A549 (cell line): ENCODE measurements around the gene CACNA2D4. TPM values are rescaled to one million over a fixed set of nuclear protein-coding genes. Genes with fewer than 3 reads are reported as not detected.

ENCODE experiments used
- ATAC-seq, 2 experiments: fragments of 200-7000 bp in 1 of 2; fragments of >200 bp in 1 of 2; cut with Nextera tagmentation in 1 of 2; cut with Tn5 transposase in 1 of 2; 3 replicates each; pipeline versions ENCODE4 v1.8.0 to v1.9.1; 2018 to 2020; ENCODE audit warnings: mild to moderate bottlenecking in 1 of 2, moderate library complexity in 1 of 2
- CTCF ChIA-PET: fragments of 300-600 bp; sonication (Branson Sonifier 250); formaldehyde crosslinking; extraction: SDS; loops from one replicate; lab custom pipeline; 2021; ENCODE audit warnings: antibody characterized with exemption, inconsistent platforms; lab: Yijun Ruan, JAX
- POLR2A ChIA-PET: fragments of 350-600 bp; formaldehyde crosslinking; extraction: SDS; loops from one replicate; lab custom pipeline; 2021; ENCODE audit warnings: antibody characterized with exemption, inconsistent platforms; lab: Yijun Ruan, JAX
- DNase-seq, 2 experiments: peaks; one replicate each; pipeline versions ENCODE4 v3.0.0 to v3.0.0-alpha.2; 2011 to 2016; ENCODE audit warnings: low read depth in 1 of 2, low spot score in 1 of 2
- FAIRE-seq: peaks from 2 replicates; lab custom pipeline; 2011; peaks lifted over from hg19 to GRCh38; lab: Jason Lieb, UNC
- H3K27ac ChIP-seq, 2 experiments: fragments of >200 bp; sonication (Bioruptor Twin); formaldehyde crosslinking; 3 replicates each; pipeline ENCODE4 v1.5.1; 2016 to 2017
- H3K4me1 ChIP-seq: fragments of >200 bp; sonication (Bioruptor Twin); formaldehyde crosslinking; 3 replicates; pipeline ENCODE4 v1.6.1; 2016
- H3K4me2 ChIP-seq: fragments of >200 bp; sonication (Bioruptor Twin); formaldehyde crosslinking; 3 replicates; pipeline ENCODE4 v1.6.1; 2016
- H3K4me3 ChIP-seq: fragments of >200 bp; sonication (Bioruptor Twin); formaldehyde crosslinking; 3 replicates; pipeline ENCODE4 v1.5.1; 2016
- H3K9me3 ChIP-seq: fragments of >200 bp; sonication (Bioruptor Twin); formaldehyde crosslinking; 3 replicates; pipeline ENCODE4 v1.6.1; 2016
- CHD4 ChIP-seq: fragments of 200-600 bp; sonication (generic); IDR thresholded peaks from 2 replicates; pipeline ENCODE4 v1.6.1; 2016; ENCODE audit warnings: antibody characterized with exemption, mild to moderate bottlenecking, borderline replicate concordance
- ESRRA ChIP-seq: fragments of 150-350 bp; IDR thresholded peaks from 2 replicates; pipeline ENCODE4 v1.6.1; 2014; ENCODE audit warnings: mild to moderate bottlenecking, low read length, borderline replicate concordance
- FOXS1 ChIP-seq: fragments of 250-450 bp; sonication (Bioruptor Pico); IDR thresholded peaks from 2 replicates; pipeline ENCODE4 v1.5.0; 2020; ENCODE audit warnings: mild to moderate bottlenecking, moderate library complexity
- HEYL ChIP-seq: fragments of 250-450 bp; sonication (Bioruptor Pico); IDR thresholded peaks from 2 replicates; pipeline ENCODE4 v1.8.0; 2021; ENCODE audit warnings: mild to moderate bottlenecking, moderate library complexity
- HOXA7 ChIP-seq: fragments of 250-450 bp; sonication (Bioruptor Pico); IDR thresholded peaks from 2 replicates; pipeline ENCODE4 v1.5.0; 2020; ENCODE audit warnings: mild to moderate bottlenecking, moderate library complexity
- JUNB ChIP-seq: fragments of >200 bp; sonication (Bioruptor Twin); formaldehyde crosslinking; IDR thresholded peaks from 2 replicates; pipeline ENCODE4 v1.6.1; 2016
- MAFK ChIP-seq: fragments of 450-650 bp; IDR thresholded peaks from 2 replicates; pipeline ENCODE4 v1.6.1; 2014; ENCODE audit not compliant: partially characterized antibody
- NR3C1 ChIP-seq: fragments of >200 bp; sonication (Bioruptor Twin); formaldehyde crosslinking; IDR thresholded peaks from 3 replicates; pipeline ENCODE4 v1.6.1; 2017
- PHF8 ChIP-seq: fragments of 200-600 bp; sonication (generic); IDR thresholded peaks from 2 replicates; pipeline ENCODE4 v1.6.1; 2016; ENCODE audit warnings: low read depth, mild to moderate bottlenecking, antibody characterized with exemption, moderate library complexity, borderline replicate concordance
- TFCP2L1 ChIP-seq: fragments of 250-450 bp; sonication (Bioruptor Pico); IDR thresholded peaks from 2 replicates; pipeline ENCODE4 v1.5.0; 2021; ENCODE audit warnings: mild to moderate bottlenecking
- ZFP36 ChIP-seq: fragments of 450-650 bp; IDR thresholded peaks from 2 replicates; pipeline ENCODE4 v1.6.1; 2014; ENCODE audit warnings: borderline replicate concordance; ENCODE audit not compliant: partially characterized antibody
- ZSCAN20 ChIP-seq: fragments of 250-450 bp; sonication (Bioruptor Pico); IDR thresholded peaks from 2 replicates; pipeline ENCODE4 v1.8.0; 2022; ENCODE audit warnings: mild to moderate bottlenecking, moderate library complexity
- WGBS: methylation state at CpG from one replicate; pipeline ENCODE4 v1.1.6; 2017; ENCODE audit errors: missing lambda C conversion rate; 5-methylcytosine and 5-hydroxymethylcytosine counted together
- polyA plus RNA-seq, 4 experiments: library from polyadenylated mRNA; depleted of rRNA in 3 of 4; stranded (reverse); fragments of >200 nt; fragmentation: RNase III in 1 of 4; extraction: RNeasy Plus Mini Kit Qiagen cat#74134 plus additional on column Dnase treatment in 1 of 4; gene quantifications; 2 replicates in 3 of 4; 3 replicates in 1 of 4; pipeline ENCODE4 v1.2.3, GENCODE V29; 2011 to 2017
- TF ChIP-seq, protein P1 (sequence below): IDR thresholded peaks from 2 replicates; pipeline ENCODE4 v1.6.1; 2012
- TF ChIP-seq, protein P2 (sequence below): fragments of 200-600 bp; sonication (generic); IDR thresholded peaks from 2 replicates; pipeline ENCODE4 v1.6.1; 2016; ENCODE audit warnings: antibody characterized with exemption, mild to moderate bottlenecking, moderate library complexity
- TF ChIP-seq, protein P3 (sequence below): fragments of >200 bp; sonication (Bioruptor Twin); formaldehyde crosslinking; IDR thresholded peaks from 2 replicates; pipeline ENCODE4 v1.6.1; 2016

Gene CACNA2D4
- polyA plus RNA-seq, 2 of the 4 experiments (the other 2 are of a cell fraction): not detected

DNA sequence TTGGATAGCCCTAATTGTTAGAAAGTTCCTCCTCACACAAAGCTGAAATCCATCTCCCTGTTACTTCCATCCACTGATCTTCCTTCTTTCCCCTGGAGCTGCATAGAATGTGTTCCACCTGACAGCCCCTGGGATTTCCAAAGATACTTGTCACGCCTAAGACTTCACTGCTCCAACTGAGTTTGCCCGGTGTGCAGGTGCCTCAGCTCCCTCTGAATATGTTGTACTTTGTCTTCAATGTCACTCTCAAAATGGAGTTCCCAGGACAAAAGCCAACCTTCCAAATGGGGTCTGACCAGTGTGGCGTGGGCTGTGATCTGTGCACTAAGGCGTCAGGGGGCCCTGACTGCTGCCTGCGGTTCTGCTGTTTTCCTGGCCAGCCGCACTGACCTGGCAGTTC is 42.8 kb downstream of the CACNA2D4 start:
- FAIRE-seq: no peak

DNA sequence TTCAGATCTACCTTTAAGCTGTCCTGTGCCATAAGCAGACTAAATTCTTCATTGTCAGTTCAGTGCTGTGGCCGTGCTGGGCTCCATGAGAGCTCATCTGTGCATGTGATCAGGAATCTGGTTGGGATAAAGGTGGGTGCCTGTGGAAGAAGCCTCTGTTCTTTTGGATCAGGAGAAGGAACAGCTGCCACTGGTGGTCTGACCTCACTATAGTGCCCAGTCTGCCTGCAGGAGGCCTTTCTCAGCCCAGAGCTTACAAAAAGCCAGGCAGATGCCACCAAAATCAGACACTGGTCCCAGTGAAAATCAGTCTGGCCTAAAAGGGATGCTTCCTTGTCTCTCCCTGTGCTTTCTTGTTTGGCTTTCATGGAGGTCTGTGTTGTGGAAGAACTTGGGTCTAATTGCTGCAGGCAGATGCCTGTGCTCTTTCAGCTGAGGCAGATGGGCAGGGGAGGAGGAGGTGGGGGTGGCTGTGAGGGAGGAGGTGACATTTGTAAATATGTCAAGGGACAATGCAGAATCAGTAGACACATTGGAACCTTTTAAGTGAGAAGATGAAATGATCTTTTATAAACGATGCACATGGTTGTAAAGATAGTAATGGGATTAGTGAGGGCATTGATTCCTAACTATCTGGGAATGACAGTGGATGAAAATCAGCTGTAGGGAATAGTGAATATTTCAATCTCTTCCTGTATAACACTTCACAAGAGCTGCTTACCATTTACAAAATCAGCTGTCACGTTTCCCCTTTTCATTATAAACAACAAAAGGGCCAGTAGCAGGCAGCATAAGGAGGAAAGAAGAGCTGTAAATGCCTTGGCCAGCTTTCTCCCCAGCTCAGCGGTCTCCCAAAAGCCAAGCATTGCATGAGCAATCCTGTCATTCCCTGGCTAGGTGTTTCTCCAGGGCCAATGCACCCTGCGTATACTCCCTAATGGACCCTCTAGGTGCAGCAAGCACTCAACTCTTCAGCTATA is 44.6 kb downstream of the CACNA2D4 start:
- Histone ChIP-seq H3K4me2 (no peak overlapping the region), H3K27ac (no peak overlapping the region), H3K4me1 (no peaks in the 10 kb centered on the region), H3K4me3 (no peak overlapping the region), H3K9me3 (peaks cover 14% of the 10 kb centered on the region; the same call in 2 of the 3 replicates)
- 17% methylated on average over 5 of the region's 5 CpGs for WGBS
- no peak for DNase-seq
- ChIA-PET CTCF (interaction anchor here (0.9 to 1.6 kb wide), 4 partner anchors 31 to 425 kb away, joined by 3 to 7 read pairs (median 4); no protein-coding TSS in a partner anchor), POLR2A (no interaction called here)
- no peak for FAIRE-seq
- no peak for TF ChIP-seq TFCP2L1 (CRISPR knock-in tag)
- TF ChIP-seq, protein P1, sequence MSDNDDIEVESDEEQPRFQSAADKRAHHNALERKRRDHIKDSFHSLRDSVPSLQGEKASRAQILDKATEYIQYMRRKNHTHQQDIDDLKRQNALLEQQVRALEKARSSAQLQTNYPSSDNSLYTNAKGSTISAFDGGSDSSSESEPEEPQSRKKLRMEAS: no peak
- TF ChIP-seq ZFP36: no peak
- TF ChIP-seq CHD4: no peak
- TF ChIP-seq MAFK: no peak
- no peak for TF ChIP-seq ZSCAN20 (CRISPR knock-in tag)
- TF ChIP-seq, protein P2, sequence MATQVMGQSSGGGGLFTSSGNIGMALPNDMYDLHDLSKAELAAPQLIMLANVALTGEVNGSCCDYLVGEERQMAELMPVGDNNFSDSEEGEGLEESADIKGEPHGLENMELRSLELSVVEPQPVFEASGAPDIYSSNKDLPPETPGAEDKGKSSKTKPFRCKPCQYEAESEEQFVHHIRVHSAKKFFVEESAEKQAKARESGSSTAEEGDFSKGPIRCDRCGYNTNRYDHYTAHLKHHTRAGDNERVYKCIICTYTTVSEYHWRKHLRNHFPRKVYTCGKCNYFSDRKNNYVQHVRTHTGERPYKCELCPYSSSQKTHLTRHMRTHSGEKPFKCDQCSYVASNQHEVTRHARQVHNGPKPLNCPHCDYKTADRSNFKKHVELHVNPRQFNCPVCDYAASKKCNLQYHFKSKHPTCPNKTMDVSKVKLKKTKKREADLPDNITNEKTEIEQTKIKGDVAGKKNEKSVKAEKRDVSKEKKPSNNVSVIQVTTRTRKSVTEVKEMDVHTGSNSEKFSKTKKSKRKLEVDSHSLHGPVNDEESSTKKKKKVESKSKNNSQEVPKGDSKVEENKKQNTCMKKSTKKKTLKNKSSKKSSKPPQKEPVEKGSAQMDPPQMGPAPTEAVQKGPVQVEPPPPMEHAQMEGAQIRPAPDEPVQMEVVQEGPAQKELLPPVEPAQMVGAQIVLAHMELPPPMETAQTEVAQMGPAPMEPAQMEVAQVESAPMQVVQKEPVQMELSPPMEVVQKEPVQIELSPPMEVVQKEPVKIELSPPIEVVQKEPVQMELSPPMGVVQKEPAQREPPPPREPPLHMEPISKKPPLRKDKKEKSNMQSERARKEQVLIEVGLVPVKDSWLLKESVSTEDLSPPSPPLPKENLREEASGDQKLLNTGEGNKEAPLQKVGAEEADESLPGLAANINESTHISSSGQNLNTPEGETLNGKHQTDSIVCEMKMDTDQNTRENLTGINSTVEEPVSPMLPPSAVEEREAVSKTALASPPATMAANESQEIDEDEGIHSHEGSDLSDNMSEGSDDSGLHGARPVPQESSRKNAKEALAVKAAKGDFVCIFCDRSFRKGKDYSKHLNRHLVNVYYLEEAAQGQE: no peak
- TF ChIP-seq NR3C1: no peak
- TF ChIP-seq, protein P3, sequence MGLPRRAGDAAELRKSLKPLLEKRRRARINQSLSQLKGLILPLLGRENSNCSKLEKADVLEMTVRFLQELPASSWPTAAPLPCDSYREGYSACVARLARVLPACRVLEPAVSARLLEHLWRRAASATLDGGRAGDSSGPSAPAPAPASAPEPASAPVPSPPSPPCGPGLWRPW: no peak
- no peak for TF ChIP-seq HEYL (CRISPR knock-in tag)
- no peak for TF ChIP-seq HOXA7 (CRISPR knock-in tag)
- TF ChIP-seq PHF8: no peak
- no peak for ATAC-seq

More for the DNA sequence above, 42.8 kb downstream of the CACNA2D4 start:
- Histone ChIP-seq H3K4me1 (no peaks in the 10 kb centered on the region), H3K4me3 (no peak overlapping the region), H3K27ac (no peak overlapping the region), H3K9me3 (peaks cover 6% of the 10 kb centered on the region; the same call in 2 of the 3 replicates), H3K4me2 (no peak overlapping the region)
- ChIA-PET CTCF (interaction anchor here (1.4 to 1.6 kb wide), 3 partner anchors 11 to 64 kb away, joined by 3 to 7 read pairs (median 4); no protein-coding TSS in a partner anchor), POLR2A (no interaction called here)
- DNase-seq (no peak), ATAC-seq (no peak)
- TF ChIP-seq ESRRA (no peak), JUNB (no peak), CHD4 (no peak)
- WGBS: 22% methylated on average over 6 of the region's 6 CpGs

DNA sequence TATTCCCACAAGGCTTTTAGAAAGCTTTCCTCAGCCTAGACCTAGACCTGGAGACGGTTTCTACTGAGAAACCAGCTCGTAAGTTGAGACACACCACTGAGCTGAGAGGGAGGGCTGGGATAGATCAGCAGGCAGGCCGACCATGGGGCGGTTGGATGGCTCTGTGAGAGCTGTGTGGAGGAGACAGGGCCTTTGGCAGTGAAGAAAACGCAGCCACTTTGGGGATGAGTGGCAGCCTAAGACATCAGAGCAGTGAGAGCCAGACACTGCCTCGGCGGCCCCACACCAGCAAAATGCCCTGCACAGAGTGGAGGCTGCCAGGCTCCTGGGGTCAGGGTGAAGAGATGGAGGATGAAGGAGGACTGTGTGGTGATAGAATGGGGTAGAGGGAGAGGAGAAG is 46.0 kb downstream of the CACNA2D4 start:
- WGBS: 27% methylated on average over 7 of the region's 7 CpGs

More for the DNA sequence above, 46.0 kb downstream of the CACNA2D4 start:
- ChIA-PET CTCF (no interaction called here), POLR2A (no interaction called here)
- FAIRE-seq (no peak), DNase-seq (no peak), ATAC-seq (no peak)
- H3K4me1 ChIP-seq: no peaks in the 10 kb centered on the region
- H3K4me2 ChIP-seq: no peak overlapping the region
- no peak overlapping the region for H3K27ac ChIP-seq
- H3K4me3 ChIP-seq: no peak overlapping the region
- TF ChIP-seq, protein P1: no peak
- TF ChIP-seq FOXS1 (CRISPR knock-in tag) (no peak), CHD4 (no peak), ZFP36 (no peak)
- TF ChIP-seq, protein P2: no peak
- H3K9me3 ChIP-seq: peaks cover 14% of the 10 kb centered on the region; the same call in 2 of the 3 replicates
